A549 (cell line): ENCODE data around the gene PXDC1. TPM values are rescaled to one million over a fixed set of nuclear protein-coding genes. Genes with fewer than 3 reads are reported as not detected.

Experiments used
- ATAC-seq, 2 experiments: fragments of 200-7000 bp in 1 of 2; fragments of >200 bp in 1 of 2; cut with Nextera tagmentation in 1 of 2; cut with Tn5 transposase in 1 of 2; 3 replicates each; pipeline versions ENCODE4 v1.8.0 to v1.9.1; 2018 to 2020; ENCODE audit warnings: mild to moderate bottlenecking in 1 of 2, moderate library complexity in 1 of 2
- CTCF ChIA-PET: fragments of 300-600 bp; sonication (Branson Sonifier 250); formaldehyde crosslinking; extraction: SDS; loops from one replicate; lab custom pipeline; 2021; ENCODE audit warnings: antibody characterized with exemption, inconsistent platforms; lab: Yijun Ruan, JAX
- POLR2A ChIA-PET: fragments of 350-600 bp; formaldehyde crosslinking; extraction: SDS; loops from one replicate; lab custom pipeline; 2021; ENCODE audit warnings: antibody characterized with exemption, inconsistent platforms; lab: Yijun Ruan, JAX
- DNase-seq, 2 experiments: peaks; one replicate each; pipeline versions ENCODE4 v3.0.0 to v3.0.0-alpha.2; 2011 to 2016; ENCODE audit warnings: low read depth in 1 of 2, low spot score in 1 of 2
- FAIRE-seq: peaks from 2 replicates; lab custom pipeline; 2011; peaks lifted over from hg19 to GRCh38; lab: Jason Lieb, UNC
- H3K27ac ChIP-seq, 2 experiments: fragments of >200 bp; sonication (Bioruptor Twin); formaldehyde crosslinking; 3 replicates each; pipeline ENCODE4 v1.5.1; 2016 to 2017
- H3K4me1 ChIP-seq: fragments of >200 bp; sonication (Bioruptor Twin); formaldehyde crosslinking; 3 replicates; pipeline ENCODE4 v1.6.1; 2016
- H3K4me2 ChIP-seq: fragments of >200 bp; sonication (Bioruptor Twin); formaldehyde crosslinking; 3 replicates; pipeline ENCODE4 v1.6.1; 2016
- H3K4me3 ChIP-seq: fragments of >200 bp; sonication (Bioruptor Twin); formaldehyde crosslinking; 3 replicates; pipeline ENCODE4 v1.5.1; 2016
- H3K9me3 ChIP-seq: fragments of >200 bp; sonication (Bioruptor Twin); formaldehyde crosslinking; 3 replicates; pipeline ENCODE4 v1.6.1; 2016
- BHLHE40 ChIP-seq: IDR thresholded peaks from 2 replicates; pipeline ENCODE4 v1.6.1; 2012; ENCODE audit warnings: low read depth, low read length, inconsistent platforms
- CHD4 ChIP-seq: fragments of 200-600 bp; sonication (generic); IDR thresholded peaks from 2 replicates; pipeline ENCODE4 v1.6.1; 2016; ENCODE audit warnings: antibody characterized with exemption, mild to moderate bottlenecking, borderline replicate concordance
- HOXB5 ChIP-seq: fragments of 250-450 bp; sonication (Bioruptor Pico); IDR thresholded peaks from 2 replicates; pipeline ENCODE4 v1.5.0; 2020; ENCODE audit warnings: mild to moderate bottlenecking, moderate library complexity
- KDM5A ChIP-seq: fragments of 200-600 bp; sonication (generic); IDR thresholded peaks from 2 replicates; pipeline ENCODE4 v1.6.1; 2016; ENCODE audit warnings: antibody characterized with exemption, mild to moderate bottlenecking
- MYC ChIP-seq: IDR thresholded peaks from 2 replicates; pipeline ENCODE4 v1.6.1; 2012; ENCODE audit warnings: mild to moderate bottlenecking, inconsistent platforms, low read length, improper control_type of control experiment, borderline replicate concordance
- NPAS2 ChIP-seq: fragments of 250-450 bp; sonication (Bioruptor Pico); IDR thresholded peaks from 2 replicates; pipeline ENCODE4 v1.8.0; 2022; ENCODE audit warnings: mild to moderate bottlenecking, moderate library complexity, borderline replicate concordance
- RAD21 ChIP-seq, 2 experiments: fragments of >200 bp in 1 of 2; sonication (Bioruptor Twin) in 1 of 2; formaldehyde crosslinking in 1 of 2; IDR thresholded peaks in 1 of 2; conservative IDR thresholded peaks in 1 of 2; 2 replicates in 1 of 2; 3 replicates in 1 of 2; pipeline ENCODE4 v1.6.1; 2012 to 2018; ENCODE audit warnings: inconsistent platforms in 1 of 2
- RFX5 ChIP-seq: fragments of 450-650 bp; IDR thresholded peaks from 2 replicates; pipeline ENCODE4 v1.7.1; 2014; ENCODE audit warnings: antibody characterized with exemption, mild to moderate bottlenecking, moderate library complexity
- SMC3 ChIP-seq: fragments of >200 bp; sonication (Bioruptor Twin); formaldehyde crosslinking; IDR thresholded peaks from 3 replicates; pipeline ENCODE4 v1.6.1; 2018; ENCODE audit warnings: inconsistent platforms
- SREBF2 ChIP-seq: fragments of 450-650 bp; IDR thresholded peaks from 2 replicates; pipeline ENCODE4 v1.6.1; 2014; ENCODE audit warnings: mild to moderate bottlenecking, moderate library complexity
- ZC3H11A ChIP-seq: fragments of 450-650 bp; IDR thresholded peaks from 2 replicates; pipeline ENCODE4 v1.6.1; 2014; ENCODE audit warnings: antibody characterized with exemption, mild to moderate bottlenecking
- ZNF302 ChIP-seq: fragments of 250-450 bp; sonication (Bioruptor Pico); IDR thresholded peaks from 2 replicates; pipeline ENCODE4 v1.9.0; 2021; ENCODE audit warnings: inconsistent platforms, mild to moderate bottlenecking, moderate library complexity
- WGBS: methylation state at CpG from one replicate; pipeline ENCODE4 v1.1.6; 2017; ENCODE audit errors: missing lambda C conversion rate; 5-methylcytosine and 5-hydroxymethylcytosine counted together
- polyA plus RNA-seq, 4 experiments: library from polyadenylated mRNA; depleted of rRNA in 3 of 4; stranded (reverse); fragments of >200 nt; fragmentation: RNase III in 1 of 4; extraction: RNeasy Plus Mini Kit Qiagen cat#74134 plus additional on column Dnase treatment in 1 of 4; gene quantifications; 2 replicates in 3 of 4; 3 replicates in 1 of 4; pipeline ENCODE4 v1.2.3, GENCODE V29; 2011 to 2017
- TF ChIP-seq, protein P1 (sequence below): IDR thresholded peaks from 2 replicates; pipeline ENCODE4 v1.6.1; 2012
- TF ChIP-seq, protein P2 (sequence below): IDR thresholded peaks from 2 replicates; pipeline ENCODE4 v1.6.1; 2012; ENCODE audit warnings: low read depth, borderline replicate concordance
- TF ChIP-seq, protein P3 (sequence below): fragments of >200 bp; sonication (Bioruptor Twin); formaldehyde crosslinking; IDR thresholded peaks from 3 replicates; pipeline ENCODE4 v1.6.1; 2016

PXDC1 gene
- polyA plus RNA-seq, 2 of the 4 experiments (the other 2 are of a cell fraction), result 2.5 to 6.6 TPM

DNA sequence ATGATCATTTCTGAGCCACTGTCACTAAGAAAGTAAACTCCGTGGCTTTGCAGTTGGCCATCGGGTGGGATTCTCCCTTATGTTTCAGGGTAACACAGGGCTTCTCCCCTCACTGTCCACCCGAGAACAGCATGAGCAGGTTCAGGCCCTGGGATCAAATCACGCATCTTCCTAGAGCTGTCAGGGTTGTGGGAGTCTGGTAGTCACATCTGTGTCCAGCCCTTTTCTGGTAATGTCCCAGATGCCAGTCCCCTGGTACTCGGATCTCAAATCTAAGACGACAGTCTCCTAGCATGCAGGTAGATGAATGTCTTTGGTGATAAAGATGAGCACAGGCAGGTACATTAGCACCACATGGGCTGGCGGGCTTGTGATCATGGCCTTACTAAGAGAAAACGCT is 4.8 kb downstream of the PXDC1 start:
- Histone ChIP-seq H3K4me3 (no peak overlapping the region), H3K4me1 (peaks cover 46% of the 10 kb centered on the region), H3K4me2 (0 out of 3 replicates have a peak overlapping the region, but pooled peaks have one; percentile 23), H3K27ac (no peak overlapping the region), H3K9me3 (no peaks in the 10 kb centered on the region)
- ChIA-PET CTCF (interaction anchor here (0.8 to 8.7 kb wide), 6 partner anchors 102 to 466 kb away, joined by 3 to 96 read pairs (median 6); partner anchors contain the start of gene FAM50B), POLR2A (no interaction called here)
- WGBS, result 93% methylated on average over 4 of the region's 8 CpGs
- ATAC-seq, result no peak
- DNase-seq, result no peak
- TF ChIP-seq BHLHE40 (no peak), SMC3 (no peak)
- TF ChIP-seq, protein P1, sequence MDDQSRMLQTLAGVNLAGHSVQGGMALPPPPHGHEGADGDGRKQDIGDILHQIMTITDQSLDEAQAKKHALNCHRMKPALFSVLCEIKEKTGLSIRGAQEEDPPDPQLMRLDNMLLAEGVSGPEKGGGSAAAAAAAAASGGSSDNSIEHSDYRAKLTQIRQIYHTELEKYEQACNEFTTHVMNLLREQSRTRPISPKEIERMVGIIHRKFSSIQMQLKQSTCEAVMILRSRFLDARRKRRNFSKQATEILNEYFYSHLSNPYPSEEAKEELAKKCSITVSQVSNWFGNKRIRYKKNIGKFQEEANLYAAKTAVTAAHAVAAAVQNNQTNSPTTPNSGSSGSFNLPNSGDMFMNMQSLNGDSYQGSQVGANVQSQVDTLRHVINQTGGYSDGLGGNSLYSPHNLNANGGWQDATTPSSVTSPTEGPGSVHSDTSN, result no peak
- no peak for FAIRE-seq

DNA sequence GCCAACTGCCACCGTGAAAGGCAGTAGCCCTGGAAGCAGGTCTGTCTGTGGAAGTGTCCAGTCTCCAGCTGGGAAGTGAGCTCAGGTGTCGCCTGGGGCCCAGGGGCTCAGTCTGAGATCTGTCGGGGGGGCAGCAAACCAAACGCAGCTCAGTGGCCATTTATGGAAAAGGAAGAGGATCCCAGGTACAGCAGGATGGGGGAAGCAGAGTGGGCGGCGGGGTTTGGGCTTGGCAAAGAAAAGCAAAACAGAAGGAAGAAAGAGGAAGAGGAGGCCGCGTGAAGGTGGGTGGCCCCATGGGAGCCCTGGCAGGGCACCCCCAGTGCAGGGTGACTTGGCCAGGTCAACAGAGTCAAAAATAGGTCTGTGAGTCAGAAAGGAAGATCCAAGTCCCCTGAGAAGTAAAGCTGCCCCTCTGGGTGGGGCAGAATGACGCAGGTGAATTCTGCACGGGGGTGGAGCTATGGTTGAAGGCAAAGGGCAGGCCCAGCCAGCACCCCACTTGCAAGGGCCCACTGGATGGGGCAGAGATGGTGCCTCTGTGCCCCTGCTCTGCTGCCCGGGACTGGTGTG is 5.3 kb downstream of the PXDC1 start:
- Histone ChIP-seq H3K4me1 (peaks cover 46% of the 10 kb centered on the region), H3K9me3 (no peaks in the 10 kb centered on the region), H3K4me3 (no peak overlapping the region), H3K4me2 (0 out of 3 replicates have a peak overlapping the region, but pooled peaks have one; percentile 23), H3K27ac (no peak overlapping the region)
- POLR2A ChIA-PET, result no interaction called here
- FAIRE-seq, result no peak
- DNase-seq, result no peak
- WGBS, result 87% methylated on average over 10 of the region's 11 CpGs
- no peak for ATAC-seq
- TF ChIP-seq, protein P2, sequence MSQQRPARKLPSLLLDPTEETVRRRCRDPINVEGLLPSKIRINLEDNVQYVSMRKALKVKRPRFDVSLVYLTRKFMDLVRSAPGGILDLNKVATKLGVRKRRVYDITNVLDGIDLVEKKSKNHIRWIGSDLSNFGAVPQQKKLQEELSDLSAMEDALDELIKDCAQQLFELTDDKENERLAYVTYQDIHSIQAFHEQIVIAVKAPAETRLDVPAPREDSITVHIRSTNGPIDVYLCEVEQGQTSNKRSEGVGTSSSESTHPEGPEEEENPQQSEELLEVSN, result no peak
- TF ChIP-seq RAD21 (conservative IDR thresholded peaks at IDR 0.05 in 1 of 2, IDR thresholded peaks at IDR 0.05 in 1 of 2), result no peak
- no peak for TF ChIP-seq KDM5A
- no peak for TF ChIP-seq SREBF2
- TF ChIP-seq, protein P1, result no peak
- TF ChIP-seq ZNF302 (CRISPR knock-in tag), result no peak
- TF ChIP-seq RFX5, result no peak
- TF ChIP-seq HOXB5, result no peak
- TF ChIP-seq, protein P3, sequence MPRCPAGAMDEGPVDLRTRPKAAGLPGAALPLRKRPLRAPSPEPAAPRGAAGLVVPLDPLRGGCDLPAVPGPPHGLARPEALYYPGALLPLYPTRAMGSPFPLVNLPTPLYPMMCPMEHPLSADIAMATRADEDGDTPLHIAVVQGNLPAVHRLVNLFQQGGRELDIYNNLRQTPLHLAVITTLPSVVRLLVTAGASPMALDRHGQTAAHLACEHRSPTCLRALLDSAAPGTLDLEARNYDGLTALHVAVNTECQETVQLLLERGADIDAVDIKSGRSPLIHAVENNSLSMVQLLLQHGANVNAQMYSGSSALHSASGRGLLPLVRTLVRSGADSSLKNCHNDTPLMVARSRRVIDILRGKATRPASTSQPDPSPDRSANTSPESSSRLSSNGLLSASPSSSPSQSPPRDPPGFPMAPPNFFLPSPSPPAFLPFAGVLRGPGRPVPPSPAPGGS, result no peak
- CTCF ChIA-PET, result interaction anchor here (0.8 to 8.7 kb wide), 10 partner anchors 63 to 466 kb away, joined by 3 to 96 read pairs (median 4); partner anchors contain the start of gene FAM50B

DNA sequence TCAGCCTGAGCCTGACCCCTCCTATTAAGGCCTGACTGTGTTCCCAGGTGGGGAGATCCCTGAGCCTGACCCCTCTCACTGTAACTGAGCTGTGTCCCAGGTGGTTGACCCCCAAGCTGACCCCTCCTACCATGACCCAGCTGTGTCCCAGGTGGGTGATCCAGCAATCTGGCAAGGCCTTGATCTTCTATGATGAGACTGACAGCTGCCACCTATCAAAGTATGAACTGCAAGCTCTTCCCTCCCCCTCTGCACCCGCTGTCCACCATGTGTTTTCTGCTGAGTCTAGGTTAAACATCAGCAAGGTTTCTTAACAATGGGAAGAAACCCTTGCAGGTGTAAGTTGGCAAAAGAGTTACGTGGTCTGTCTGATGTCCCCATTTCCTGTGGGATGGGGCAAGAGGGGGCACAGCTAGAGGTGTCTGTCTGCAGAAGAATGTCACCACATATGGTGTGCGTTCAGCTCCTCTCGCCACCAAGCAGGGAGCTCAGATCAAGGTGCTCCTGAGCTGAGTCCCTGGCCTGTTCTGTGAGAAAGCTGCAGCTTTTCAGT is 5.9 kb downstream of the PXDC1 start:
- no peak overlapping the region for H3K27ac ChIP-seq
- DNase-seq (no peak), FAIRE-seq (no peak), ATAC-seq (no peak)
- peaks cover 46% of the 10 kb centered on the region for H3K4me1 ChIP-seq
- 80% methylated on average over 2 of the region's 4 CpGs for WGBS
- H3K4me3 ChIP-seq, result no peak overlapping the region
- no peak for TF ChIP-seq ZC3H11A
- no peak for TF ChIP-seq CHD4
- TF ChIP-seq, protein P1, result no peak
- no peak for TF ChIP-seq HOXB5
- TF ChIP-seq MYC, result no peak
- no peak for TF ChIP-seq NPAS2 (CRISPR knock-in tag)
- TF ChIP-seq RAD21 (conservative IDR thresholded peaks at IDR 0.05 in 1 of 2, IDR thresholded peaks at IDR 0.05 in 1 of 2), result no peak
- TF ChIP-seq SMC3, result no peak
- POLR2A ChIA-PET, result no interaction called here
- no peak overlapping the region for H3K4me2 ChIP-seq
- H3K9me3 ChIP-seq, result no peaks in the 10 kb centered on the region
- CTCF ChIA-PET, result interaction anchor here (1.0 to 8.7 kb wide), 8 partner anchors 64 to 262 kb away, joined by 3 to 96 read pairs (median 5); partner anchors contain the start of gene FAM50B
